ENCODE measurements around the gene MTG2.

GRCh38 chr20:62233684-62234083, 50.9 kb downstream of the MTG2 start:
- no peak for TF ChIP-seq CTCF (IDR thresholded peaks at IDR 0.05)
- no peak for TF ChIP-seq POLR2A (IDR thresholded peaks at IDR 0.05)
